HG03439 (cell line): Measurements from ENCODE around the gene NPAS1.
A peak's percentile ranks its signal among the peaks of the same experiment; 100 is the strongest.
"Not testable (repeated sequence)": the region's sequence is repeated elsewhere in the genome, so short reads cannot be mapped to it uniquely, and the experiment has no call there.

Source experiments
- ATAC-seq: cut with Tn5 transposase; IDR thresholded peaks from one replicate; pipeline ENCODE4 v1.9.1; 2021; ENCODE audit warnings: mild to moderate bottlenecking, moderate library complexity; ENCODE audit not compliant: unreplicated experiment

NPAS1 gene

DNA sequence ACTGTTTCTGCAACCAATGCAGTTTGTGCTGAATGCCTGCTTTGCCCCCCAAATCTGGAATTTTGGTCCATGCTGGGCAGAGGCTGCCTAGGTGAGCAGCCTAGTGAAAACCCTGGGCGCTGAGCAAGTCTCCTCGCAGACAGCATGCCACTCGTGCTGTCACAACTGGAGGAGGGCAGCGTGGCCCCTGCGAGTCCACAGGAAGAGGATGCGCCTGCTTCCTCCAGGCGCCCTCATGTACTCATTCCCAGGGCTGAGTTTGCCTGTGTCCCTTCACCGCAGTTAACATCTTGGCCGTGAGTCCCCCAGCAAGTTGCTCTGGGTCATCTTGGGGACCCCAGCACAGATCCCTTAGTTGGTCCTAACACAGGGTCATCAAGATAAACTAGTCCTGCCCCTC, 55.0 kb downstream of the NPAS1 start:
- no peak for ATAC-seq

- no peak for ATAC-seq
These were observed 55.7 kb downstream of the NPAS1 start for GRCh38 chr19:47075179-47075810.

DNA sequence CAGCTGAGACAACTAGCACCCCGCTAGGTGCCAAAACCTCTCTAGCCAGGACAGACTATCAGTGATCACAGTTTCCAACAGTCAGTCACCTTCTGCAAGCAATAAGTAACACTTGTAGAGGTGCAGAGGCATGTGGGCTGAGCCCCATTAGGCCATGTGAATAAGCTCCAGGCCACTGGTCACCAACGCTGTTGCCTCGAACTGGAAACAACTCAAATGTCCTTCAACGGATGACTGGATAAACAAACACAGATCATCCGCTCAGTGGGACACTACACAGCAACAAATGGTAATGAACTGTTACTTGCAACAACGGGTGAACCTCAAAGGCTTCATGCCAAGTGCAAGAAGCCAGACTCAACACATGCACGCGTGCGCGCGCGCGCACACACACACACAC, 56.3 kb downstream of the NPAS1 start:
- no peak for ATAC-seq

DNA sequence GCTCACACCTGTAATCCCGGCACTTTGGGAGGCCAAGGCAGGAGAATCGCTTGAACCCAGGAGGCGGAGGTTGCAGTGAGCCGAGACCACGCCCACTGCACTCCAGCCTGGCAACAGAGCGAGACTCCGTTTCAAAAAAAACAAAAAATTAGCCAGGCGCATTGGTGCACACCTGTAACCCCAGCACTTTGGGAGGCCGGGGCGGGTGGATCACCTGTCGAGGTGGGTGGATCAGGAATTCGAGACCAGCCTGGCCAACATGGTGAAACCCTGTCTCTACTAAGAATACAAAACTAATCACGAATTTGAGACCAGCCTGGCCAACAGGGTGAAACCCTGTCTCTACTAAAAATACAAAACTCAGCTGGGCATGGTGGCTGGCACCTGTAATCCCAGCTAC, 58.7 kb downstream of the NPAS1 start:
- ATAC-seq, result not testable (repeated sequence)

GRCh38 chr19:47081095-47081494, 61.5 kb downstream of the NPAS1 start:
- ATAC-seq, result no peak

DNA sequence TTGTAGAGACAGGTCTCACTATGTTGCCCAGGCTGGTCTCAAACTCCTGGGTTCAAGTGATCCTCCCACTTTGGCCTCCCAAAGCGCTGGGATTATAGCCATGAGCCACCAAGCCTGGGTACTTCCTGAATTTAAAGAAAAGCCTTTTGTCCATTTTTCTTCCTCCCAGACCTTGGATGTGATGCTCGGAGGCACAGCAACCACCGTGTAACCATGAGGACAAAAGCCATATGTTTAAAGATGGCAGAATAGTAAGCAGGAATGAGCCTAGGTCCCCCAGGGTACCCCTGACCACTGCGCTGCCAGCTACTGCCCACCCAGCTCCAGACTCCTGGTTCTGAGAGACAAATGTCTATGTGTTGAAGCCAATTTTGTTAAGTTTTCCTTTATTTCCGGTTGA, 62.9 kb downstream of the NPAS1 start:
- ATAC-seq, result no peak

GRCh38 chr19:47084879-47085439, 65.3 kb downstream of the NPAS1 start:
- no peak for ATAC-seq

GRCh38 chr19:47086280-47086679, 66.6 kb downstream of the NPAS1 start:
- ATAC-seq, result no peak

- no peak for ATAC-seq
These were observed 70.2 kb downstream of the NPAS1 start for GRCh38 chr19:47089767-47090350.

DNA sequence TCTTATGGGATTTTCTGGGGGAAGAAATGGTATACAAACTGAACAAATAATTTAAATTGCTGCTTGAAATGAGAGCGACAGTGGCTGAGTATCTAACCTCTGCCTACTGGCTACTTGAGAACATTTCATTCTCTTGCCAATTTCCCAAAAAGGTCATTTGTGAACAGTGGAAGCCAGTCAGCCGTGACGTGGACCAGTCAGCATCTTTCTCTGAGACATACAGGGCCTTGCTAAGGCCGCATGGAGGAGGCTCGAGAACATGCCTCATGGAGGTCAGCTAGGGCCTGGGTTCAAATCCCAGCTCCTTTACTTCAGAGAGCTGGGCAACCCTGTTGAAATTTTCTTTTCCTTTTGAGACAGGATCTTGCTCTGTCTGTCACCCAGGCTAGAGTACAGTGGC, 73.6 kb downstream of the NPAS1 start:
- no peak for ATAC-seq

DNA sequence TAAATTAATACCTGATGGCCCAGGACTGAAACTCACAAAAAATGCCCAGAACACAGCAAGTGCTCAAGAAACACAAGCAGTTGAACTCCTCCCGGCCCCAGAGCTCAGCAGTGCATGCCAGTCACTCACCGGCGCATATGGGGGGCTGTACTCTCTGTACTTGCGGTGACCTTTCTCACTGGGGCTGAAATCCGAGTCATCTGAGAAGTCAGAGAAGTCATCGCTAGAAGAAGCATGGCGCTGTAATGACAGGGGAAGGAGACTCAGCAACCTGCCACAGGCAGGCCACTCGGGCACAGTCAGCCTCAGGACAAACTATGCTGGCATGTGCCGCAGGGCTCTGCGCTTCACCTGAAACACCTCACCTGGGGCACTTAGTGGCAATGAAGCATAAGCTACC, 74.2 kb downstream of the NPAS1 start:
- ATAC-seq, result peak; percentile 59

DNA sequence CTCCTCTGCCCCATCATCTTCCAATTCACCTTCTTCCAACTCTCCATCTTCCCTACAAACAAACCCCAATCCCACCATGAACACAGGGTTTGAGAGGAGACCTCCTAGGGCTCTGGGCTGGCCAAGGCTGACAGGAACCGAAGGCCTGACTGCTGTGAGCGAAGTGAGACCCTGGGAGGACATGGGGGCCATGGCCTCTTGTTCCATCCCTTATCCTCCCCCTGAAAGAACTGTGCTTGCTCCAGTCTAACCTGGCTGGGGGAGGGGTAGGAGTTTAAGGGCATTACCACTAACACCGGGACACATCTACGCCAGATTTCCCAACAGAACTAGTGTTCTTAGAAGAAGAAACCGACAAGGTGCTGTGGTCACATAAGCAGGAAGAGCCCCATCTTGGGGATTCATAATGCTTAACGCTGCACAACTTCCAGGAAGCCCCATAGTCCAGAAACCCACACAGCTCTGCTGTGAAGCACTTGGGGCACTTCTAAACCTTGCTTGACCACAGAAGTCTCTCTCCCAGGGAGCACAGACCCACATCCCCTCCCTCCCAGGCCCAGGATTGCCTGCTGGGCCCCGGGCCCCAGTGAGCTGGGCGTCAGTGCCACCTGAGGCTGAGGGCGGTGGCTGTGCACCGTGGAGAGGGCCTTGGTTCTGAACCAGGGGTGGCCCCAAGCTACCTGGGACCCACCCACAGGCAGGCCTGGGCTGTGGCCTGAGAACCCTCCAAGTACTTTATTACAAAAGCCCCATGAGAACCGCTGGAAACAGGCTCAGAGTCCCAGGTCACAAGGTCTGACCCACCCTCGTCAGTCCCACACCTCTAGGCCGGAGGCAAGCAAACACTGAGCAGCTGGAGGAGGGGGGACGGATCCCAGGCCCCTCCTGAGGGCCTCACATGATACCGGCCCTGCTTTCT, 75.2 kb downstream of the NPAS1 start:
- ATAC-seq, result no peak
